Neuronal stem cell (in vitro differentiated cells): ENCODE results near the gene SHISA9.
A peak's percentile ranks its signal among the peaks of the same experiment; 100 is the strongest.

Source experiments
- DNase-seq: peaks from one replicate; pipeline ENCODE4 v3.0.0-alpha.2; 2013; ENCODE audit warnings: low spot score
- H2AFZ ChIP-seq: one replicate; pipeline ENCODE4 v1.6.1; 2013; ENCODE audit warnings: mild to moderate bottlenecking, low read length, inconsistent platforms
- H2AK5ac ChIP-seq: 2 replicates; pipeline ENCODE4 v1.6.1; 2013; ENCODE audit warnings: low read depth, mild to moderate bottlenecking, inconsistent platforms, low read length, moderate library complexity, mixed read lengths
- H2BK120ac ChIP-seq: 2 replicates; pipeline ENCODE4 v1.6.1; 2013; ENCODE audit warnings: low read depth, mild to moderate bottlenecking, inconsistent platforms, low read length, moderate library complexity, mixed read lengths
- H2BK12ac ChIP-seq: one replicate; pipeline ENCODE4 v1.6.1; 2013; ENCODE audit warnings: low read length, inconsistent platforms
- H2BK15ac ChIP-seq: 2 replicates; pipeline ENCODE4 v1.6.1; 2013; ENCODE audit warnings: mild to moderate bottlenecking, low read length, inconsistent platforms, mixed read lengths
- H2BK5ac ChIP-seq: one replicate; pipeline ENCODE4 v1.6.1; 2013; ENCODE audit warnings: inconsistent platforms, mild to moderate bottlenecking, low read length, moderate library complexity
- H3K14ac ChIP-seq: one replicate; pipeline ENCODE4 v1.6.1; 2013; ENCODE audit warnings: low read length, inconsistent platforms
- H3K18ac ChIP-seq: 2 replicates; pipeline ENCODE4 v1.6.1; 2013; ENCODE audit warnings: low read length, inconsistent platforms
- H3K23ac ChIP-seq: 2 replicates; pipeline ENCODE4 v1.6.1; 2013; ENCODE audit warnings: low read depth, mild to moderate bottlenecking, mixed read lengths, low read length, inconsistent platforms; ENCODE audit not compliant: poor library complexity
- H3K27ac ChIP-seq: replicated peaks from 3 replicates; pipeline ENCODE4 v1.5.1; 2013; ENCODE audit warnings: low read length, inconsistent platforms
- H3K27me3 ChIP-seq, 3 experiments: 2 replicates each; pipeline ENCODE4 v1.6.1; 2013; ENCODE audit warnings: low read length in 3 of 3, mild to moderate bottlenecking in 2 of 3, inconsistent platforms in 1 of 3, low read depth in 1 of 3, mixed read lengths in 1 of 3, moderate library complexity in 1 of 3; ENCODE audit not compliant: control insufficient read depth in 3 of 3, insufficient read depth in 3 of 3
- H3K36me3 ChIP-seq, 2 donors: replicated peaks in 1 of 2; 2 replicates each; pipeline ENCODE4 v1.6.1; 2013; ENCODE audit warnings: low read length in 2 of 2; ENCODE audit not compliant: control insufficient read depth in 2 of 2, insufficient read depth in 2 of 2
- H3K4ac ChIP-seq: 2 replicates; pipeline ENCODE4 v1.6.1; 2013; ENCODE audit warnings: inconsistent platforms, mild to moderate bottlenecking, low read length, moderate library complexity
- H3K4me1 ChIP-seq, 2 donors: 1 replicate in 1 of 2; 2 replicates in 1 of 2; pipeline ENCODE4 v1.6.1; 2013; ENCODE audit warnings: low read length in 2 of 2, low read depth in 1 of 2; ENCODE audit not compliant: control insufficient read depth in 2 of 2, insufficient read depth in 1 of 2
- H3K4me2 ChIP-seq: one replicate; pipeline ENCODE4 v1.6.1; 2013; ENCODE audit warnings: mild to moderate bottlenecking, low read length, inconsistent platforms; ENCODE audit not compliant: insufficient read depth, poor library complexity, severe bottlenecking
- H3K4me3 ChIP-seq, 2 donors: 2 replicates each; pipeline ENCODE4 v1.5.1; 2013; ENCODE audit warnings: low read length in 2 of 2, mild to moderate bottlenecking in 2 of 2, inconsistent platforms in 1 of 2, moderate library complexity in 1 of 2
- H3K79me1 ChIP-seq: one replicate; pipeline ENCODE4 v1.6.1; 2013; ENCODE audit warnings: low read depth, mild to moderate bottlenecking, inconsistent platforms, low read length, moderate library complexity
- H3K9ac ChIP-seq: one replicate; pipeline ENCODE4 v1.6.1; 2013; ENCODE audit warnings: mild to moderate bottlenecking, low read depth, low read length, inconsistent platforms; ENCODE audit not compliant: poor library complexity
- H3K9me3 ChIP-seq, 2 donors: replicated peaks in 1 of 2; 2 replicates each; pipeline versions ENCODE3 to v1.6.1; 2013; ENCODE audit warnings: low read length in 2 of 2, mild to moderate bottlenecking in 2 of 2, inconsistent platforms in 1 of 2, low read depth in 1 of 2, mixed read lengths in 1 of 2, moderate library complexity in 1 of 2; ENCODE audit not compliant: control insufficient read depth in 2 of 2, insufficient read depth in 1 of 2
- H4K8ac ChIP-seq: one replicate; pipeline ENCODE4 v1.6.1; 2013; ENCODE audit warnings: low read depth, mild to moderate bottlenecking, inconsistent platforms, low read length, moderate library complexity
- H4K91ac ChIP-seq: one replicate; pipeline ENCODE4 v1.6.1; 2013; ENCODE audit warnings: low read length, low read depth, mild to moderate bottlenecking, inconsistent platforms; ENCODE audit not compliant: poor library complexity
- WGBS, 2 donors: extraction: QIAGEN DNeasy Blood & Tissue Kit; methylation state at CpG; one replicate each; pipeline ENCODE4 v1.1.7; 2013; ENCODE audit warnings: missing lambda C conversion rate in 2 of 2, mixed read lengths in 1 of 2; ENCODE audit not compliant: insufficient read length in 2 of 2, insufficient replicate concordance in 1 of 2; ENCODE audit errors: extremely low coverage in 2 of 2; 5-methylcytosine and 5-hydroxymethylcytosine counted together

SHISA9 gene

DNA sequence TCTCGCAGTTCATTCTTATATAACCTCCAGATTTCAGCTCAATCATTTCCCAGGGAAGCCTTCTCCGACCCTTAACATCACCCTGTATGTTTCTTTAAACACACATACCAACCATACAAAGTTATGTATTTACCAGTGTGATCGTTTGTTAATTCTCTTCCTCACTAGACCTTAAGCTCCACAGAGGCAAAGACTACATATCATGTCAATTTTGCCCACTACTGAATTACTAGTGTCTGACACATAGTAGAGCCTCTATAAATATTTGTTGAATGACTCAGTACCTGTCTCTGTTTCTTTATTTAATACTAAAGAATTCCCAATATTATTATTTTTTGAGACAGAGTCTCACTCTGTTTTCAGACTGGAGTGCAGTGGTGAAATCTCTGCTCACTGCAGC is 137.2 kb downstream of the SHISA9 start:
- Histone ChIP-seq H3K27me3 (no peaks in the 10 kb centered on the region), H2AK5ac (no peak overlapping the region), H3K4me2 (no peak overlapping the region), H3K9me3 (no peaks in the 10 kb centered on the region), H4K91ac (no peak overlapping the region), H3K36me3 (no peaks in the 10 kb centered on the region), H3K14ac (no peak overlapping the region), H3K79me1 (no peaks in the 10 kb centered on the region), H2BK15ac (no peak overlapping the region), H2BK120ac (no peak overlapping the region), H3K27ac (no peak overlapping the region), H3K4me1 (peaks cover 0 to 13% of the 10 kb centered on the region in 2 donors), H3K9ac (no peak overlapping the region), H3K4me3 (no peak overlapping the region), H2BK5ac (no peak overlapping the region), H2BK12ac (no peak overlapping the region), H2AFZ (no peak overlapping the region), H4K8ac (no peak overlapping the region), H3K18ac (no peak overlapping the region), H3K23ac (no peak overlapping the region), H3K4ac (no peak overlapping the region)
- no CpG with 5 or more reads among the region's 3 CpGs for WGBS, 2 donors
- DNase-seq, result no peak

DNA sequence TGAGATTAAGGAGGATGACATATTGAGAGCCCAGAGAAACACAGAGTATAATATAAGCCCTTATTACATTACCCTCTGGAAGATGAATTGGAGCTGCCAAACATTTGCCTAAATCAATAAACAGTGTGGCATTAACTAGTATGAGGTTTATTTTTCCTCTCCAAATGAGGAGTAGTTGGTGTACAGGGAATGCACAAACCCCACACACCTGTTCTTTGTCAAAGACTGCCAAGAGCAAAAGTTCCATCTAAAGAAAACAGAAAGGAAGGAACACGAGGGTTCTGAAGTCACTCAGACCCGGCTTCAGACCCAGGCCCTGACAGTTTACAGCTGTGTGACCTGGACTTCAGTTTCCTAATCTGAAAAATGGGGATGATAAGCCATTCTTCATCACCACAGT is 138.1 kb downstream of the SHISA9 start:
- no peak overlapping the region for H3K23ac ChIP-seq
- H3K4ac ChIP-seq, result no peak overlapping the region
- no peaks in the 10 kb centered on the region for H3K79me1 ChIP-seq
- no peaks in the 10 kb centered on the region for H3K9me3 ChIP-seq
- no peak overlapping the region for H3K27ac ChIP-seq
- no peak overlapping the region for H2BK15ac ChIP-seq
- no peak overlapping the region for H2BK5ac ChIP-seq
- no peak overlapping the region for H3K9ac ChIP-seq
- H2AFZ ChIP-seq, result no peak overlapping the region
- H3K27me3 ChIP-seq, result no peaks in the 10 kb centered on the region
- no peak overlapping the region for H2BK120ac ChIP-seq
- no peak overlapping the region for H3K4me2 ChIP-seq
- no peak overlapping the region for H2BK12ac ChIP-seq
- no CpG with 5 or more reads among the region's 2 CpGs for WGBS, 2 donors
- no peak overlapping the region for H2AK5ac ChIP-seq
- no peak overlapping the region for H4K91ac ChIP-seq
- peaks cover 0 to 13% of the 10 kb centered on the region in 2 donors for H3K4me1 ChIP-seq
- no peak overlapping the region for H3K14ac ChIP-seq
- H3K4me3 ChIP-seq, result no peak overlapping the region
- no peaks in the 10 kb centered on the region for H3K36me3 ChIP-seq
- no peak for DNase-seq
- H3K18ac ChIP-seq, result no peak overlapping the region
- no peak overlapping the region for H4K8ac ChIP-seq

DNA sequence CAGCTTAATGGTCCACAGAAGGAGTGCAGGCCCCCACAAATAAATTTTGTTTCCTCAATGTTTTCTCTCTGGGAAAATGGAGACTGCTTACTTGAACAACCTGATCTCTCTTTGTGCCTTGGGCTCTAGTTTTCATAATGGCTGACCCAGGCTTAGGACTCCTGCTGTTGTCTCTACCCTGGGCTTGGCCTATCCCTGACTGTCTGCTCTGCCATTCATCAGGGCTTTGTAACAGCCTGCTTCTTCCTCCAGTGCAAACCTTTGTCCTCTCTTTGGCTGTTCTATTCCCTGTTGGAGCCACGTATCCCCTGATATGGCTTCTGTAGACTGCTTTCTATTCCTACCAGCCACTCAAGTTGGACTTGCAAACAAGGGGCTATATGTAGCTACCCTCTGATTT is 139.8 kb downstream of the SHISA9 start:
- Histone ChIP-seq H3K9ac (no peak overlapping the region), H3K27me3 (no peaks in the 10 kb centered on the region), H3K18ac (no peak overlapping the region), H3K14ac (no peak overlapping the region), H3K23ac (no peak overlapping the region), H4K8ac (no peak overlapping the region), H3K4me1 (peaks cover 0 to 16% of the 10 kb centered on the region in 2 donors), H3K27ac (peak overlapping the region; percentile 47), H4K91ac (no peak overlapping the region), H2BK12ac (no peak overlapping the region), H3K9me3 (no peaks in the 10 kb centered on the region), H2AFZ (no peak overlapping the region), H3K79me1 (no peaks in the 10 kb centered on the region), H2BK15ac (no peak overlapping the region), H2BK5ac (no peak overlapping the region), H3K4me3 (no peak overlapping the region), H2AK5ac (no peak overlapping the region), H3K4me2 (no peak overlapping the region), H3K4ac (no peak overlapping the region), H2BK120ac (no peak overlapping the region), H3K36me3 (no peaks in the 10 kb centered on the region)
- no peak for DNase-seq
- no CpG with 5 or more reads among the region's 1 CpG for WGBS, 2 donors

DNA sequence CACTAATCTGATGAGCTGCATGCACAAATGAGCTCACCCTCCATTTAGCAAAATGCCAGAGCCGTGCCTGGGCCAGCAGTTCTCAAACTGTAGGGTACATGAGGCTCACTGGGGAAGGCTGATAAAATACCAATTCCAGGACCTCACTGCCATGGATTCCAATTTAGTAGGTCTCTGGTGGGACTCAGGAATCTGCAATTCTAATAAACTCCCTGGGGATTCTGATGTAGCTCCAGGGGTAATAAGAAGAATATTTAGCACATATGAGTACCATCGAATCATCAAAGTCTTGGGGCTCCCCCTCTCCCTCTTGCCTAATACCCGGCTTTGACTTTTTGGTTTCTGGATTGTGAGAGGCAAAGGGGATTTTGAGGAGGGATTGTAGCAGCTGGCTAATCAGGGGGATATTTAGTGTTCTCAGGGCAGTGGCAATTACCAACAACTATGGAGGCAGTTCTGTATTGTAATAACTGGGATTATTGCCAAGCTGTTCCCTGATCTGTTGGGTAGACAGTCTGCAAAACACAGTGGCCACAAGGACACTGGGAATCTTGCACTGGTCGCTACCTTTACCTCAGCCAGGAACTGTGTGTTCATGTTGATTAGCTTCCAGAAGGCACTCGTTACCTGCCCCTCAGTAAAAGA is 140.4 kb downstream of the SHISA9 start:
- WGBS, 2 donors, result no CpG with 5 or more reads among the region's 5 CpGs
- H3K4ac ChIP-seq, result no peak overlapping the region
- H4K91ac ChIP-seq, result no peak overlapping the region
- no peak overlapping the region for H4K8ac ChIP-seq
- no peak overlapping the region for H3K23ac ChIP-seq
- DNase-seq, result no peak
- no peaks in the 10 kb centered on the region for H3K9me3 ChIP-seq
- peaks cover 0 to 16% of the 10 kb centered on the region in 2 donors for H3K4me1 ChIP-seq
- H2BK12ac ChIP-seq, result no peak overlapping the region
- no peak overlapping the region for H2BK15ac ChIP-seq
- H3K4me3 ChIP-seq, result no peak overlapping the region
- no peak overlapping the region for H2BK120ac ChIP-seq
- no peak overlapping the region for H2BK5ac ChIP-seq
- H2AFZ ChIP-seq, result no peak overlapping the region
- no peak overlapping the region for H3K9ac ChIP-seq
- H3K18ac ChIP-seq, result no peak overlapping the region
- H3K14ac ChIP-seq, result no peak overlapping the region
- no peak overlapping the region for H3K27ac ChIP-seq
- H3K27me3 ChIP-seq, result no peaks in the 10 kb centered on the region
- H3K79me1 ChIP-seq, result no peaks in the 10 kb centered on the region
- no peak overlapping the region for H3K4me2 ChIP-seq
- H3K36me3 ChIP-seq, result no peaks in the 10 kb centered on the region
- H2AK5ac ChIP-seq, result no peak overlapping the region
